WTC11 (cell line): ENCODE measurements around the gene ACIN1. TPM values are rescaled to one million over a fixed set of nuclear protein-coding genes. Genes with fewer than 3 reads are reported as not detected.

Experiments
- ATAC-seq: fragments of 200-7000 bp; cut with Tn5 transposase; 2 replicates; pipeline ENCODE4 v1.10.0; 2021; ENCODE audit warnings: mild to moderate bottlenecking, moderate library complexity
- CTCF ChIA-PET: fragments of 300-600 bp; sonication (Branson Sonifier 250); formaldehyde crosslinking; loops from one replicate; lab custom pipeline; 2021; ENCODE audit warnings: antibody characterized with exemption; lab: Charles Lee
- POLR2A ChIA-PET: fragments of 350-600 bp; sonication (Branson Sonifier 250); formaldehyde crosslinking; loops from one replicate; lab custom pipeline; 2021; ENCODE audit warnings: antibody characterized with exemption; lab: Charles Lee
- DNase-seq: peaks from one replicate; pipeline ENCODE4 v3.0.0; 2021; ENCODE audit warnings: low spot score
- H3K27ac Mint-ChIP-seq: 2 replicates; pipeline ENCODE4 v1.8.0; 2021; ENCODE audit warnings: mixed read lengths
- H3K27me3 Mint-ChIP-seq: 2 replicates; pipeline ENCODE4 v1.8.0; 2021; ENCODE audit warnings: low read depth, mild to moderate bottlenecking, moderate library complexity, mixed read lengths
- H3K36me3 Mint-ChIP-seq: 2 replicates; pipeline ENCODE4 v1.8.0; 2021; ENCODE audit warnings: mixed read lengths
- H3K4me1 Mint-ChIP-seq: 2 replicates; pipeline ENCODE4 v1.8.0; 2022; ENCODE audit warnings: mixed read lengths
- H3K4me3 Mint-ChIP-seq: 2 replicates; pipeline ENCODE4 v1.8.0; 2021; ENCODE audit warnings: mild to moderate bottlenecking, moderate library complexity, mixed read lengths
- H3K9me3 Mint-ChIP-seq: 2 replicates; pipeline ENCODE4 v1.8.0; 2021; ENCODE audit warnings: mixed read lengths
- ELF4 ChIP-seq: sonication (generic); formaldehyde crosslinking; IDR thresholded peaks from 2 replicates; pipeline ENCODE4 v1.8.1; 2022; ENCODE audit warnings: low read depth, mild to moderate bottlenecking, moderate library complexity, missing genetic modification reagents
- FOXK1 ChIP-seq: sonication (generic); formaldehyde crosslinking; IDR thresholded peaks from 2 replicates; pipeline ENCODE4 v1.8.0; 2022; ENCODE audit warnings: mild to moderate bottlenecking, moderate library complexity, missing genetic modification reagents
- HMGA2 ChIP-seq: fragments of 250-450 bp; sonication (Bioruptor Pico); IDR thresholded peaks from 2 replicates; pipeline ENCODE4 v1.4.0; 2021; ENCODE audit warnings: mild to moderate bottlenecking, moderate library complexity
- NFATC4 ChIP-seq: fragments of 250-450 bp; sonication (Bioruptor Pico); IDR thresholded peaks from 2 replicates; pipeline ENCODE4 v1.9.0; 2021; ENCODE audit warnings: mild to moderate bottlenecking
- NFE2L1 ChIP-seq: sonication (generic); formaldehyde crosslinking; IDR thresholded peaks from 2 replicates; pipeline ENCODE4 v1.8.1; 2023; ENCODE audit warnings: missing genetic modification reagents
- NR3C1 ChIP-seq: sonication (generic); formaldehyde crosslinking; conservative IDR thresholded peaks from 2 replicates; pipeline ENCODE4 v1.8.1; 2023; ENCODE audit warnings: low read depth, mild to moderate bottlenecking, missing genetic modification reagents
- ZNF263 ChIP-seq: sonication (generic); formaldehyde crosslinking; IDR thresholded peaks from 2 replicates; pipeline ENCODE4 v1.8.1; 2022; ENCODE audit warnings: low read depth, mild to moderate bottlenecking, moderate library complexity, missing genetic modification reagents
- ZNF317 ChIP-seq: sonication (generic); formaldehyde crosslinking; IDR thresholded peaks from 2 replicates; pipeline ENCODE4 v1.8.1; 2023; ENCODE audit warnings: low read depth, mild to moderate bottlenecking, moderate library complexity, missing genetic modification reagents, borderline replicate concordance
- ZNF396 ChIP-seq: fragments of 250-450 bp; sonication (Bioruptor Pico); IDR thresholded peaks from 2 replicates; pipeline ENCODE4 v1.8.0; 2021; ENCODE audit warnings: mild to moderate bottlenecking, moderate library complexity, borderline replicate concordance
- ZNF416 ChIP-seq: fragments of 250-450 bp; sonication (Bioruptor Pico); IDR thresholded peaks from 2 replicates; pipeline ENCODE4 v1.9.0; 2021; ENCODE audit warnings: mild to moderate bottlenecking, inconsistent platforms
- total RNA-seq: library from RNA; stranded (reverse); gene quantifications from 3 replicates; pipeline ENCODE4 v1.2.3, GENCODE V29; 2021
- TF ChIP-seq, protein P1 (sequence below): sonication (generic); formaldehyde crosslinking; IDR thresholded peaks from 2 replicates; pipeline ENCODE4 v1.8.1; 2022; ENCODE audit warnings: low read depth, missing genetic modification reagents, borderline replicate concordance
- TF ChIP-seq, protein P2 (sequence below): sonication (generic); formaldehyde crosslinking; IDR thresholded peaks from 2 replicates; pipeline ENCODE4 v1.8.1; 2023; ENCODE audit warnings: mild to moderate bottlenecking, missing genetic modification reagents, moderate library complexity
- TF ChIP-seq, protein P3 (sequence below): sonication (generic); formaldehyde crosslinking; IDR thresholded peaks from 2 replicates; pipeline ENCODE4 v1.8.1; 2023; ENCODE audit warnings: mild to moderate bottlenecking, missing genetic modification reagents
- TF ChIP-seq, protein P4 (sequence below): sonication (generic); formaldehyde crosslinking; IDR thresholded peaks from 2 replicates; pipeline ENCODE4 v1.8.0; 2022; ENCODE audit warnings: mild to moderate bottlenecking, missing genetic modification reagents
- TF ChIP-seq, protein P5 (sequence below): sonication (generic); formaldehyde crosslinking; IDR thresholded peaks from 2 replicates; pipeline ENCODE4 v1.8.1; 2022; ENCODE audit warnings: mild to moderate bottlenecking, moderate library complexity, missing genetic modification reagents
- TF ChIP-seq, protein P6 (sequence below): sonication (generic); formaldehyde crosslinking; IDR thresholded peaks from 2 replicates; pipeline ENCODE4 v1.8.0; 2022; ENCODE audit warnings: missing genetic modification reagents
- TF ChIP-seq, protein P7 (sequence below): fragments of 250-450 bp; sonication (Bioruptor Pico); IDR thresholded peaks from 2 replicates; pipeline ENCODE4 v1.9.0; 2021; ENCODE audit warnings: mild to moderate bottlenecking
- TF ChIP-seq, protein P8 (sequence below): sonication (generic); formaldehyde crosslinking; IDR thresholded peaks from 2 replicates; pipeline ENCODE4 v1.8.0; 2023; ENCODE audit warnings: missing genetic modification reagents, mild to moderate bottlenecking, borderline replicate concordance

The ACIN1 gene
- total RNA-seq, 1 experiment from 2014 or later: 229 TPM

DNA sequence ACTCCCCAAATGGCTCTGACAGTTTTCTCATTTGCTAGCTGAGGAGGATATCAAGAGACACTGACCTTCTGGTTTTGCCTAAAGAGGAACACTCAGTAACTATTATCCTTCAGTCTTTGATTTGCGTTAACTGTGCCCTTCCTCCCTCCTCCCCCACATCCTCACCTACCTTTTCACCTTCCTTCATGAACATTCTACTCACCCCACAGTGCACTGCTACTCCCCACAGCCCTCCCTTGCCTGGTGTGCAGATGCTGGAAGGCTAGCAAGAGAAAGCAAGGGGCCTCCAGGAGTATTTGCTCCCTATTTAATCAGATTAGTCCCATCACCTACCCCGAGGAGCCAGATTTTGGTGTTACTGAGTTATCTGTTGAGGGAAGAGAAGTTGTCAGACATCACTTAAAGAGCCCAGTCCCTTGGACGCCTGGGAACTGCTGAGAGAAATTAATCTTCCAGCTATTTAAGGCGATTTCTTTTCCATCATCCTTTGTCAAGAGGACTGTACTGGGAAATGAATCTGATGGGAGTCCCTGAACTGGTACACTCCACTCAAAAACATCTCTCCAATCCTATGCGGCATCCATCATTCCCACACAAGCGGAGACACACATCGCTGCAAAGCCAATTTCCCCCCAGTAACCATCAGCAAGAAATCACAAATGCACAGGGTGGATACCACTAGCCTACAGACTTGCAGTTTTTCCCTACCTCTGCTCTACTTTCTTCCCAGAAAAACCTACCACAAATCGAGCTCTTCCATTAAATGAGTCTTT is 71.7 kb downstream of the ACIN1 start:
- Mint-ChIP-seq H3K4me3 (no peak overlapping the region), H3K27ac (no peak overlapping the region; the same call in 1 of the 2 replicates), H3K36me3 (peaks cover 26% of the 10 kb centered on the region), H3K4me1 (peaks cover 16% of the 10 kb centered on the region), H3K9me3 (no peaks in the 10 kb centered on the region), H3K27me3 (no peaks in the 10 kb centered on the region)
- TF ChIP-seq, protein P1, sequence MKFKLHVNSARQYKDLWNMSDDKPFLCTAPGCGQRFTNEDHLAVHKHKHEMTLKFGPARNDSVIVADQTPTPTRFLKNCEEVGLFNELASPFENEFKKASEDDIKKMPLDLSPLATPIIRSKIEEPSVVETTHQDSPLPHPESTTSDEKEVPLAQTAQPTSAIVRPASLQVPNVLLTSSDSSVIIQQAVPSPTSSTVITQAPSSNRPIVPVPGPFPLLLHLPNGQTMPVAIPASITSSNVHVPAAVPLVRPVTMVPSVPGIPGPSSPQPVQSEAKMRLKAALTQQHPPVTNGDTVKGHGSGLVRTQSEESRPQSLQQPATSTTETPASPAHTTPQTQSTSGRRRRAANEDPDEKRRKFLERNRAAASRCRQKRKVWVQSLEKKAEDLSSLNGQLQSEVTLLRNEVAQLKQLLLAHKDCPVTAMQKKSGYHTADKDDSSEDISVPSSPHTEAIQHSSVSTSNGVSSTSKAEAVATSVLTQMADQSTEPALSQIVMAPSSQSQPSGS (CRISPR knock-in tag): no peak
- TF ChIP-seq ELF4 (CRISPR knock-in tag): no peak
- TF ChIP-seq NFATC4 (CRISPR knock-in tag): no peak
- TF ChIP-seq NR3C1 (CRISPR knock-in tag): no peak
- TF ChIP-seq ZNF317: no peak
- TF ChIP-seq ZNF263 (CRISPR knock-in tag): no peak
- TF ChIP-seq HMGA2 (CRISPR knock-in tag): no peak
- no peak for TF ChIP-seq FOXK1 (CRISPR knock-in tag)
- TF ChIP-seq, protein P2, sequence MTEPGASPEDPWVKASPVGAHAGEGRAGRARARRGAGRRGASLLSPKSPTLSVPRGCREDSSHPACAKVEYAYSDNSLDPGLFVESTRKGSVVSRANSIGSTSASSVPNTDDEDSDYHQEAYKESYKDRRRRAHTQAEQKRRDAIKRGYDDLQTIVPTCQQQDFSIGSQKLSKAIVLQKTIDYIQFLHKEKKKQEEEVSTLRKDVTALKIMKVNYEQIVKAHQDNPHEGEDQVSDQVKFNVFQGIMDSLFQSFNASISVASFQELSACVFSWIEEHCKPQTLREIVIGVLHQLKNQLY (CRISPR knock-in tag): no peak
- TF ChIP-seq, protein P3, sequence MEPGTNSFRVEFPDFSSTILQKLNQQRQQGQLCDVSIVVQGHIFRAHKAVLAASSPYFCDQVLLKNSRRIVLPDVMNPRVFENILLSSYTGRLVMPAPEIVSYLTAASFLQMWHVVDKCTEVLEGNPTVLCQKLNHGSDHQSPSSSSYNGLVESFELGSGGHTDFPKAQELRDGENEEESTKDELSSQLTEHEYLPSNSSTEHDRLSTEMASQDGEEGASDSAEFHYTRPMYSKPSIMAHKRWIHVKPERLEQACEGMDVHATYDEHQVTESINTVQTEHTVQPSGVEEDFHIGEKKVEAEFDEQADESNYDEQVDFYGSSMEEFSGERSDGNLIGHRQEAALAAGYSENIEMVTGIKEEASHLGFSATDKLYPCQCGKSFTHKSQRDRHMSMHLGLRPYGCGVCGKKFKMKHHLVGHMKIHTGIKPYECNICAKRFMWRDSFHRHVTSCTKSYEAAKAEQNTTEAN (CRISPR knock-in tag): no peak
- TF ChIP-seq, protein P4, sequence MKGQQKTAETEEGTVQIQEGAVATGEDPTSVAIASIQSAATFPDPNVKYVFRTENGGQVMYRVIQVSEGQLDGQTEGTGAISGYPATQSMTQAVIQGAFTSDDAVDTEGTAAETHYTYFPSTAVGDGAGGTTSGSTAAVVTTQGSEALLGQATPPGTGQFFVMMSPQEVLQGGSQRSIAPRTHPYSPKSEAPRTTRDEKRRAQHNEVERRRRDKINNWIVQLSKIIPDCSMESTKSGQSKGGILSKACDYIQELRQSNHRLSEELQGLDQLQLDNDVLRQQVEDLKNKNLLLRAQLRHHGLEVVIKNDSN (CRISPR knock-in tag): no peak
- TF ChIP-seq, protein P5, sequence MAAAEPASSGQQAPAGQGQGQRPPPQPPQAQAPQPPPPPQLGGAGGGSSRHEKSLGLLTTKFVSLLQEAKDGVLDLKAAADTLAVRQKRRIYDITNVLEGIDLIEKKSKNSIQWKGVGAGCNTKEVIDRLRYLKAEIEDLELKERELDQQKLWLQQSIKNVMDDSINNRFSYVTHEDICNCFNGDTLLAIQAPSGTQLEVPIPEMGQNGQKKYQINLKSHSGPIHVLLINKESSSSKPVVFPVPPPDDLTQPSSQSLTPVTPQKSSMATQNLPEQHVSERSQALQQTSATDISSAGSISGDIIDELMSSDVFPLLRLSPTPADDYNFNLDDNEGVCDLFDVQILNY (CRISPR knock-in tag): no peak
- TF ChIP-seq ZNF396 (CRISPR knock-in tag): no peak
- TF ChIP-seq NFE2L1: no peak
- no peak for TF ChIP-seq ZNF416 (CRISPR knock-in tag)
- TF ChIP-seq, protein P6, sequence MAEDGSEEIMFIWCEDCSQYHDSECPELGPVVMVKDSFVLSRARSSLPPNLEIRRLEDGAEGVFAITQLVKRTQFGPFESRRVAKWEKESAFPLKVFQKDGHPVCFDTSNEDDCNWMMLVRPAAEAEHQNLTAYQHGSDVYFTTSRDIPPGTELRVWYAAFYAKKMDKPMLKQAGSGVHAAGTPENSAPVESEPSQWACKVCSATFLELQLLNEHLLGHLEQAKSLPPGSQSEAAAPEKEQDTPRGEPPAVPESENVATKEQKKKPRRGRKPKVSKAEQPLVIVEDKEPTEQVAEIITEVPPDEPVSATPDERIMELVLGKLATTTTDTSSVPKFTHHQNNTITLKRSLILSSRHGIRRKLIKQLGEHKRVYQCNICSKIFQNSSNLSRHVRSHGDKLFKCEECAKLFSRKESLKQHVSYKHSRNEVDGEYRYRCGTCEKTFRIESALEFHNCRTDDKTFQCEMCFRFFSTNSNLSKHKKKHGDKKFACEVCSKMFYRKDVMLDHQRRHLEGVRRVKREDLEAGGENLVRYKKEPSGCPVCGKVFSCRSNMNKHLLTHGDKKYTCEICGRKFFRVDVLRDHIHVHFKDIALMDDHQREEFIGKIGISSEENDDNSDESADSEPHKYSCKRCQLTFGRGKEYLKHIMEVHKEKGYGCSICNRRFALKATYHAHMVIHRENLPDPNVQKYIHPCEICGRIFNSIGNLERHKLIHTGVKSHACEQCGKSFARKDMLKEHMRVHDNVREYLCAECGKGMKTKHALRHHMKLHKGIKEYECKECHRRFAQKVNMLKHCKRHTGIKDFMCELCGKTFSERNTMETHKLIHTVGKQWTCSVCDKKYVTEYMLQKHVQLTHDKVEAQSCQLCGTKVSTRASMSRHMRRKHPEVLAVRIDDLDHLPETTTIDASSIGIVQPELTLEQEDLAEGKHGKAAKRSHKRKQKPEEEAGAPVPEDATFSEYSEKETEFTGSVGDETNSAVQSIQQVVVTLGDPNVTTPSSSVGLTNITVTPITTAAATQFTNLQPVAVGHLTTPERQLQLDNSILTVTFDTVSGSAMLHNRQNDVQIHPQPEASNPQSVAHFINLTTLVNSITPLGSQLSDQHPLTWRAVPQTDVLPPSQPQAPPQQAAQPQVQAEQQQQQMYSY (CRISPR knock-in tag): no peak
- TF ChIP-seq, protein P7, sequence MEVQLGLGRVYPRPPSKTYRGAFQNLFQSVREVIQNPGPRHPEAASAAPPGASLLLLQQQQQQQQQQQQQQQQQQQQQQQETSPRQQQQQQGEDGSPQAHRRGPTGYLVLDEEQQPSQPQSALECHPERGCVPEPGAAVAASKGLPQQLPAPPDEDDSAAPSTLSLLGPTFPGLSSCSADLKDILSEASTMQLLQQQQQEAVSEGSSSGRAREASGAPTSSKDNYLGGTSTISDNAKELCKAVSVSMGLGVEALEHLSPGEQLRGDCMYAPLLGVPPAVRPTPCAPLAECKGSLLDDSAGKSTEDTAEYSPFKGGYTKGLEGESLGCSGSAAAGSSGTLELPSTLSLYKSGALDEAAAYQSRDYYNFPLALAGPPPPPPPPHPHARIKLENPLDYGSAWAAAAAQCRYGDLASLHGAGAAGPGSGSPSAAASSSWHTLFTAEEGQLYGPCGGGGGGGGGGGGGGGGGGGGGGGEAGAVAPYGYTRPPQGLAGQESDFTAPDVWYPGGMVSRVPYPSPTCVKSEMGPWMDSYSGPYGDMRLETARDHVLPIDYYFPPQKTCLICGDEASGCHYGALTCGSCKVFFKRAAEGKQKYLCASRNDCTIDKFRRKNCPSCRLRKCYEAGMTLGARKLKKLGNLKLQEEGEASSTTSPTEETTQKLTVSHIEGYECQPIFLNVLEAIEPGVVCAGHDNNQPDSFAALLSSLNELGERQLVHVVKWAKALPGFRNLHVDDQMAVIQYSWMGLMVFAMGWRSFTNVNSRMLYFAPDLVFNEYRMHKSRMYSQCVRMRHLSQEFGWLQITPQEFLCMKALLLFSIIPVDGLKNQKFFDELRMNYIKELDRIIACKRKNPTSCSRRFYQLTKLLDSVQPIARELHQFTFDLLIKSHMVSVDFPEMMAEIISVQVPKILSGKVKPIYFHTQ (CRISPR knock-in tag): no peak
- TF ChIP-seq, protein P8, sequence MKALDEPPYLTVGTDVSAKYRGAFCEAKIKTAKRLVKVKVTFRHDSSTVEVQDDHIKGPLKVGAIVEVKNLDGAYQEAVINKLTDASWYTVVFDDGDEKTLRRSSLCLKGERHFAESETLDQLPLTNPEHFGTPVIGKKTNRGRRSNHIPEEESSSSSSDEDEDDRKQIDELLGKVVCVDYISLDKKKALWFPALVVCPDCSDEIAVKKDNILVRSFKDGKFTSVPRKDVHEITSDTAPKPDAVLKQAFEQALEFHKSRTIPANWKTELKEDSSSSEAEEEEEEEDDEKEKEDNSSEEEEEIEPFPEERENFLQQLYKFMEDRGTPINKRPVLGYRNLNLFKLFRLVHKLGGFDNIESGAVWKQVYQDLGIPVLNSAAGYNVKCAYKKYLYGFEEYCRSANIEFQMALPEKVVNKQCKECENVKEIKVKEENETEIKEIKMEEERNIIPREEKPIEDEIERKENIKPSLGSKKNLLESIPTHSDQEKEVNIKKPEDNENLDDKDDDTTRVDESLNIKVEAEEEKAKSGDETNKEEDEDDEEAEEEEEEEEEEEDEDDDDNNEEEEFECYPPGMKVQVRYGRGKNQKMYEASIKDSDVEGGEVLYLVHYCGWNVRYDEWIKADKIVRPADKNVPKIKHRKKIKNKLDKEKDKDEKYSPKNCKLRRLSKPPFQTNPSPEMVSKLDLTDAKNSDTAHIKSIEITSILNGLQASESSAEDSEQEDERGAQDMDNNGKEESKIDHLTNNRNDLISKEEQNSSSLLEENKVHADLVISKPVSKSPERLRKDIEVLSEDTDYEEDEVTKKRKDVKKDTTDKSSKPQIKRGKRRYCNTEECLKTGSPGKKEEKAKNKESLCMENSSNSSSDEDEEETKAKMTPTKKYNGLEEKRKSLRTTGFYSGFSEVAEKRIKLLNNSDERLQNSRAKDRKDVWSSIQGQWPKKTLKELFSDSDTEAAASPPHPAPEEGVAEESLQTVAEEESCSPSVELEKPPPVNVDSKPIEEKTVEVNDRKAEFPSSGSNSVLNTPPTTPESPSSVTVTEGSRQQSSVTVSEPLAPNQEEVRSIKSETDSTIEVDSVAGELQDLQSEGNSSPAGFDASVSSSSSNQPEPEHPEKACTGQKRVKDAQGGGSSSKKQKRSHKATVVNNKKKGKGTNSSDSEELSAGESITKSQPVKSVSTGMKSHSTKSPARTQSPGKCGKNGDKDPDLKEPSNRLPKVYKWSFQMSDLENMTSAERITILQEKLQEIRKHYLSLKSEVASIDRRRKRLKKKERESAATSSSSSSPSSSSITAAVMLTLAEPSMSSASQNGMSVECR (CRISPR knock-in tag): no peak
- DNase-seq (no peak), ATAC-seq (no peak)
- CTCF ChIA-PET: interaction anchor here (0.6 to 3.9 kb wide), 12 partner anchors 16 to 123 kb away, joined by 3 to 24 read pairs (median 4); partner anchors contain the start of gene ACIN1
- POLR2A ChIA-PET: interaction anchor here (1.2 kb wide), 1 partner anchor 29 kb away, joined by 4 read pairs; no protein-coding TSS in a partner anchor
